CMK (cell line): ENCODE results near the gene SLC25A47.
A peak's percentile ranks its signal among the peaks of the same experiment; 100 is the strongest.

Experiments used
- DNase-seq: peaks from one replicate; pipeline ENCODE4 v3.0.0-alpha.2; 2010; ENCODE audit warnings: low read depth

SLC25A47 gene

DNA sequence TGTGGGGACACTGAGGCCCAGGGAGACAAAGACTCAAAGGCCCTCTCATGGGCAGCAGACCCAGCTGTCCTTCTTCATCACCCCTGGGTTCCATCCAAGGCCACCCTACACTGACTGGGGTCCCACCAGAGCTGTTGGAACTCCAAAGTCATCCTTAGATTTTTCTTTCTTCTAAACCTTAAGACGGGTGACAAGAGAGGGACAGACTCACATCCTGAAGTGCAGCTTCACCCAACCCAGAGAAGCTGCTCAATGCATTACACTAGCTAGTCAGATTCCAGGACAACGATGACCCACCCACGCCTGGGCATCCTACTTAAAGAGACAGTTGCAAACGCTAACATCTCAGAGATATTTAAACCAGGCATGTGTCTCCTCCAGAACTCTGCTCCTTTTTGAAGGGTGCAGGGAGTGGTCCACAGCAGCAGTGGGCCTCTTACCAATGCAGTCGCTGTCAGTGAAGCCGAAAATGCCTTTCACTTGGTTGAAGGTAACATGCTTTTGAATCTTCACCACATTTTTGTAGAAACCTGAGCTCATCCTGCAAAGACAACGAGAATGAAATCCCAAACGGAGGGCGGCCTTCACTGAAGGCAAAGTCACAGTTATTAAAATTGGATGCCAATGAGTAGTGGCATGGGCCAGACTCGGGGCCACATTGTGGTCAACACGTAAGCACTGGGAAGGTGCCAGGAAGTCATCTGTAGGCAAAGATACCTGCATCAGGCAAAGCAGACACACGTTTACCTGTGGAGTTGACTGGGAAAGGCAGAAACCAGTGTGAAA is 23.4 kb downstream of the SLC25A47 start:
- DNase-seq: no peak

DNA sequence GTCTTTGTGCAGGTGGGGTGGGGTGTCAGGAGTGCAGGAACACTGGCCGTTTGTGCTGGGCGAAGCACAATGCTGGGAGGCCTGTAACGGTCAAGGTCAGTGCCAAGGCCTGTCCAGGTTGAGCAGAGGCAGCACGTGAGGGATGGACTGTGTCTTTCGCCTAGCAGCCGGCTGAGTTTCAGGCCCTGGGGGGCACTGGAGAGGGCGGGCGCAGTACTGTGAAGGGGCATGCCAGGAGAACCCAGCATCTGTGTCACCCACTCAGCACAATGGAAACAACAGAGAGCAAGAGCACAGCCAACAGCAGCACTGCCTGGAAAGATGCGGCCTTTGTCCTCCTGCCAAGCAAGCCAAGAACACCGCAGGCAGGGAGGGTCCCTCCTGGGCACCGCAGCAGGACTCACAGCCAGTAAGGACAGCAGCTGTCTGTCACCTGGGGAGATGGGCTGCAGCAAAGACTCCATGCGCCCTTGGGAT is 25.2 kb downstream of the SLC25A47 start:
- DNase-seq: no peak

DNA sequence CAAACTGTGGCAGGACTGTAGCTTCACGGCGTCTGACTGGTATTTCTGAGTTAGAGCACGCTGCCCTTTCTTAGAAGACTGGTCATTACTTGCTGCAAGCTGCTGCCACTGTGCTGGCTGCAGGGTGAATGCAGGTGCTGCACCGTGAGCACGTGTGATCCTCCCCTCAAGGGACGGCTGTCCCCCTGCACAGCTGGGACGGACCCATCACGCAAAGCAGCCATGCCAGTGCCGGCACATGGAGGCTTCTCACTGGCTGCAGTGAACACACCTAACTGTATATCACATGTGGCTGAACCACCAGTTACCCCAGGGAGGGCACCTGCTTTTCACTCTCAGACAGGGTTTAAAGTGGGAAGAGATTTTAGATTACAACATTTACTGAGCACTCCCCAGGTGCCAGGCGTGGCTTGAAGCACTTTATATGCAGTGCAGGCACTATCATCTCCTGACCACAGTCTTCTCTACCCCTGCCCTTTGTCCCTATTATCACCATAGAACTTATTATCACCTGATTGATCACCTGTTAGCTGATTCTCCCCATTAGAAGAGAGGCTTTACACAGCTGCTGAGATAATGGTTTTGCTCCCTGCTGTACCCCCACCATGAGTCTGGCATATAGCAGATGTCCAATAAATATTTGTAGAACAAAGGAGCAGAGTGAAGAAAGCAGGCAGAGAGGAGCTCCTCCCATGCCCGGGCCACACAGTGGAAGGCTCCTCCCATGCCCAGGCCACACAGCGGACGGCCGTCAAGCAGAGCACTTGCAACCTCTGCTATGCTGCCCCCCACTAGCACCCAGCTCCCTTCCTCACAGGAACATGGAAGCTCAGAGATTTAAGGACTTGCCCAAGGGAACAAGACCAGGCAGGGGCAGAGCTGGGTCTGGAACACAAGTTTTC is 25.9 kb downstream of the SLC25A47 start:
- DNase-seq: no peak

DNA sequence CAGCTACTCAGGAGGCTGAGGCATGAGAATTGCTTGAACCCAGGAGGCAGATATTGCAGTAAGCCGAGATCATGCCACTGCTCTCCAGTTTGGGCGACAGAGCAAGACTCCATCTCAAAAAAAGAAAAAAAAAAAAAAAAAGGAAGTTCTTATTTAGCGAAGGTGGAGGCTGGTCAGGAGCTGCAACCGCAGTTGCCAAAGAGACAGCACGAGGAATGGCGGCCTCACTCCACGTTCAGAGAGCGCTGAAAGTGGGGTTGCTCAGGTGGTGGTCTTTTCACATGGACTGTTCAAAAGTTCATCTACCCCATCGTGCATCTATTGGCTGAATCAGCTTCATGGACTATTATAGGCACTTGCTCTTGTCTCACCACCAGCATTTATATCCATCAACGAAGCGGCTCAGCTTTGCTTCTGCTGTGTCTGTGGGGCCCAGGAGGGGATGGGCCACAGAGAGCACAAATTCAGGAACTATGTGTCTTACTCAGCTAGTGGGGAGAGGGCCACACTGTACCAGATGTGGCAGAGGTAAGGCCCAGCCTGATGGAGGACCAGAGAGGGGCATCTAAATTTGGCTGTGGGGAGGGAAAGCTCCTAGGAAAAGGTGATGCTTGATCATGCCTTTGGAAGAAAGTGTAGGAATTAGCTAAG is 27.3 kb downstream of the SLC25A47 start:
- no peak for DNase-seq

DNA sequence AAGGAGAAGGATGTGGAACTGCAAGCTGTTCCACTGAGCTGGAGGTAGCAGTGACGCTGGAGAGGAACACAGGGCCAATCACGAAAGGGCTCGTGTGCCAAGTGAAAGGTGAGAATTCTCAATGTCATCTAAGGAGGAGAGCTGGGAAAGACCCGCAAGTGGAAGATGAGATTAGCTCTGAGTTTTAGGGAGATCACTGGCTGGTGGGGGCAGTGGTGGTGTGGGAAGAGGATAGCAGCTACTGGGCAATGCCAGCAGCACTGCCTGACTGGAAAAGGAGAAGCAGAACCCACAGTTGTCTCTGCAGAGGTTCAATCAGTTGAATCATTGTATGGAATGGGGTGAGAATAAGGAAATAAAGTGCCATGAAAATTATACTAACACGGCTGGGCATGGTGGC is 27.8 kb downstream of the SLC25A47 start:
- no peak for DNase-seq

DNA sequence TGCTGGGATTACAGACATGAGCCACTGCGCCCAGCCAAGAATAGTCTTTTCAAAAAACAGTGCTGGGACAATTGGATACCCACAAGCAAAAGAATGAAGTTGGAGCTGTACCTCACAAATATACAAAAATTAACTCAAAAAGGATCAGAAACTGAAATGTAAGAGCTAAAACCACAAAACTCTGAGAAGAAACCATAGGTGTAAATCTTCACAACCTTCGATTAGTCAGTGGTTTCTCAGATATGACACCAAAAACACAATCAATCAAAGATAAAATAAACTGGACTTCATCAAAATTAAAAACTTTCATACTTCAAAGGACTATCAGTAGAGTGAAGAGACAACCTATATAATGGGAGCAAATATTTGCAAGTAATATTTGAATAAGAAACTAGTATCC is 35.3 kb downstream of the SLC25A47 start:
- no peak for DNase-seq

DNA sequence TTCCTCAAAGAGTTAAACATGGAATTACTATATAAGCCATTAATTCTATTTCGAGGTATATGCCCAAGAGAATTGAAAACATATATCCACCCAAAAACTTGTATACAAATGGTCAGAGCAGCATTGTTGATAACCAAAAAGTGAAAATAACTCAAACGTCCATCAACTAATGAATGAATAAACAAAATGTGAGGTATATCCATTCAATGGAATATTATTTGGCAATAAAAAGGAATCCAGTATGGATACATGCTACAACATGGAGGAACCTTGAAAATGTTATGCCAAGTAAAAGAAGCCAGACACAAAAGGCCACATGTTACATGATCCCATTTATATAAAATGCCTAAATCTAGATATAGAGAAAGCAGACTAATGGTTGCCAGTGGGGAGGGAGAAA is 36.0 kb downstream of the SLC25A47 start:
- no peak for DNase-seq

DNA sequence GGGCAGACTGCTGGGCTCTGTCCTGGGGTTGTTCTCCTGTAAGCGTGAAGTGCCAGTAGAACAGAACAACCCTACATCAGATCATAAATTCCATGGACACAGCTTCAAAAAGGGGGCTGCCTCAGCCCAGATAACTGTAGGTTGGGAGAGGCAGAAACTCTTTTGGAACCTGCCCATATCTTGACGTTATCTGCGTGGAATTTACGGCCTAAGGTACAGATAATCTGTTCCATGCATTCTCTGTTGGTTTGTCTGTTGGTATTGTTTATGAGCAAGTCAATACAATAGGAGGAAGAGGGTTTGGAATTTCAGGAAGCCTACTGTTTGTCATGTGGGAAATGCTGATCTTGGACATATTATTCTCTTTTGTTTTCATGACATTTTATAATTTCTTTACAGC is 36.7 kb downstream of the SLC25A47 start:
- no peak for DNase-seq

DNA sequence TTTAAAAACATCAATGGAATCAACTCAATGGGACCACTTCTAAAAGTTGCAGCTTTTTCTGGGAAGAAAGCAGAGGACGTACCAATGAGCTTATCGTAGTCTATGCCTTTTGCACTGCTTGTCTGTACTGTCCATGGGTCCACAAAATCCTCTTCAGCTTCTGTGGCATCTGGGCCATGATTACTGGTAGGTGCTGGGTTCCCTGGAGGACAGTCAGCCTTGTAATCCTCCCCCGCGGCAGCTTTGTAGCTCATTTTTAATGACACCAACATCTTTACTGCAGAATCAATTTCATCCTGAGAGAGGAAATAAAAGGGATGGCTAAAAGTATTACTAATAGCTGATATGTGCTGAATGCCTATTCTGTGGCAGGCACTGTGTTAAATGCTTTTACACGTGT is 38.5 kb downstream of the SLC25A47 start:
- no peak for DNase-seq

DNA sequence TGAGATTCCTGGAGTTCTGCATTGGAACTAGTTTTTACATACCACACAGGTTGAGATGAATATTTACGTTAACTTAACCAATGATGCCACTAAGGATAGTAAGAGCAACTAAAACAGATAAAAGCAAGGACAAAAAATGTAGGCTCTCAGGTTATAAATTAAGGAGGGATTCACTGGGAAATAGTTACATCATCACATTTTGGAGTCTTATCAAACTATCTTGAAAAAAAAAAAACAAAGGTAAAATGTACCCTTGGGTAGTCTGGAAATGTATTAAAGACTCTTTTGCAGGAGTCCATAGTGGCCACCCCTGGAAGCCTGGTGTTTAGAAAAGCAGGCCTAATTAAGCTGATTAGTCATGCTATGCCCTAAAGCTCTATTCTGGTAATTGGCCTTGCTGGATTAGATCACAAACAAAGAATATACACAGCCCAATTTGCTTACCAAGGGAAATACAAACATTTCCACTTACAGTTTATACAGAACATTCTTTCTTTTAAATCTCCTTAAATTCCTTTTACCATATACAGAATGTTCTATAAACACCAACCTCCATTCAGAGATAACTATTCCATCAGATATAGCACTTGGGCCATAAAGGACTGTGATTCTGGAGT is 39.3 kb downstream of the SLC25A47 start:
- no peak for DNase-seq

DNA sequence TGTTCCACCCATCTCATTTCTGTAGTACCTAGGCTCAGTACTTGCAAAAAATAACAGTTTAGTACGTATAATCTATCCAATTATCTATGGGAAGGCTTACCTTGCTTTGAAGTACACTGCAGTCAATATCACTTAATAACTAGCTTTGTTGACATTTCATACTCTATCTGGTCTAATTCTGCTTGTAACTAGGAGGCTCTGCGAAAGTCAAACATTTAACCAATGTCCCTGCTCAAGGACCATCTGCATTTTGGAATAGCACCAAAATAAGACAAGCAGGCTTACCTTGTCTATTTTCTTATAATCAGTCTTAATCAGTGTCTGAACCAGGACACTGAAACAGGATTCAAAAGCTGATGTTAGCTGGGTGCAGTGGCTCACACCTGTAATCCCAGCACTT is 39.9 kb downstream of the SLC25A47 start:
- no peak for DNase-seq

DNA sequence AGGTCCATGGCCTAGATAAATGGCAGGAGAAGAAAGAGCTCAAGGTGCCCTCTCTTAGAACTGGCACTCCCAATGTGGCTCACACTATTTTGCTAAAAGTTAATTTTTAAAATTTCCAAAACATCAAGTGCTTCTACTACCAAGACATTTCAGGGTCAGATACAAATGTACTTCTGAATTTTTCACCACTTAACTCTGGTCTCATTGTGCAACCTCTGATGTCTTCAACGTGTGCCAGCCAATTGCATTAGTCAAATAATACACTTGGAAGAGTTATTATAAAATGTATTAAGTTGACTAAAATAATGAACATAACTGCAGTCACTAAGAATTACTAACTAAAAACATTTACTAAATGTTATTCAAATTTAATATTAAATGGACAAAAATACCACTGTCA is 41.3 kb downstream of the SLC25A47 start:
- DNase-seq: no peak

DNA sequence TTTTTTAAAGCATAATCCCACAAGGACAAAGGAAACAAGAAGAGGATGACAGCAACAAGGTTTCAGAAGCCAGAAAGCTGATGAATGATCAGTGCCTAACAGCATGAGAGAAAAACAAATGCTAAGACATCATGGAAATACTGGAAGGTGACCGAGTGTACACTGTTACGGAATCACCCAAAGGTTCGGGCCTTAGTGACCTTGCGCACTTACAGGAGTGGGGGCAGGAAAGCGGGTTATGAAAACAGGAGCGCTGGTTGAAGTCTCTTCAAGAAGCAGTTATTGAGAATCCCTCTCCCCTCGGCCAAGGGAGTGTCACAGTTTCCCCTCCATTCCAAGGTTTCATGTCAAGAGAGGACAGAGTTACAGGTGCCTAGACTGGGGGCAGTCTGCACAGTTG is 42.6 kb downstream of the SLC25A47 start:
- no peak for DNase-seq

DNA sequence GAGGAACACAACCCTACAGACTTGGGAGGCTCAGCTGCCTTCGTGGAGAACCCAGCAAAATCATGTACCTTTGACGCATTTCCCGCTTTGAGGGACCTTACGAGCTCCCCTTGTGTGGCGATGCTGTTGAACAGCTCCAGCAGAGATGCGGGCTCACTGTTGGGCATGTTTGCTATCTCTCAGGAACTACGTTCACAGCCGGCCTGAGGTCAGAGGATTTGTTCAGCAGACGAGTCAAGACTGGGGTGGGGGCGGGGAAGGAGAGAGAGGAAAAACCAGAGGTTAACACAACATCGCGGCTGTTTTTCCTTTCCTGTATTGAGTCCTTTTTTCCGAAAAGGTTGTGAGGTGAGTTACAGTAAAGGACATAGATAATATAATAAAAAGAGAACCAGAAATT is 45.9 kb downstream of the SLC25A47 start:
- DNase-seq: no peak

DNA sequence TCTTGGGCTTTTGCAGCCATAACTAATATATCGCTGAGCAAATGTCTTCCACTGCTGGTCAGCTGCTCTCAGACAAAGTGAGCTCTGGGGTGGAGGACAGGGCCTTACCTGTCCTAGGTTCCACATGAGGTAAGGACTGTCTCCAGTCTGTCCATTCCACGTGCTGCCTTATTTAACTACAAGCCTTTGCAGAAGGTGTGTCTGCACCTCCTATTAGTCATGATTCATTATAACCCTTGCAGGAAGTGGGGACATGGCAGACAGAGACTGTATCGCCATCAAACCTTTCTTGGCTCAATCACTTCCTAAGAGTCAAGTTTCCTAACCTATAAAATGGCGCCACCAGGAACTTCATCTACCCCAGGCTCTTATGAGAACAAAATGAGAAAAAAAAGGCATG is 46.9 kb downstream of the SLC25A47 start:
- no peak for DNase-seq

DNA sequence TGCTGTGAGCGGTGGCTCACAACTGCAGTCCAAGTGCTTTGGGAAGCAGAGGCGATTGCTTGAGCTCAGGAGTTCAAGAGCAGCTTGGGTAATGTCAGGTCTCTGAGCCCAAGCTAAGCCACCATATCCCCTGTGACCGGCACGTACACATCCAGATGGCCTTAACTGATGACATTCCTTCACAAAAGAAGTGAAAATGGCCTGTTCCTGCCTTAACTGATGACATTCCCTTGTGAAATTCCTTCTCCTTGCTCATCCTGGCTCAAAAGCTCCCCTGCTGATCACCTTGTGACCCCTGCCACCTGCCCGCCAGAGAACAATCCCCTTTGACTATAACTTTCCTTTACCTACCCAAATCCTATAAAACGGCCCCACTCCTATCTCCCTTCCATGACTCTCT is 48.6 kb downstream of the SLC25A47 start:
- no peak for DNase-seq

DNA sequence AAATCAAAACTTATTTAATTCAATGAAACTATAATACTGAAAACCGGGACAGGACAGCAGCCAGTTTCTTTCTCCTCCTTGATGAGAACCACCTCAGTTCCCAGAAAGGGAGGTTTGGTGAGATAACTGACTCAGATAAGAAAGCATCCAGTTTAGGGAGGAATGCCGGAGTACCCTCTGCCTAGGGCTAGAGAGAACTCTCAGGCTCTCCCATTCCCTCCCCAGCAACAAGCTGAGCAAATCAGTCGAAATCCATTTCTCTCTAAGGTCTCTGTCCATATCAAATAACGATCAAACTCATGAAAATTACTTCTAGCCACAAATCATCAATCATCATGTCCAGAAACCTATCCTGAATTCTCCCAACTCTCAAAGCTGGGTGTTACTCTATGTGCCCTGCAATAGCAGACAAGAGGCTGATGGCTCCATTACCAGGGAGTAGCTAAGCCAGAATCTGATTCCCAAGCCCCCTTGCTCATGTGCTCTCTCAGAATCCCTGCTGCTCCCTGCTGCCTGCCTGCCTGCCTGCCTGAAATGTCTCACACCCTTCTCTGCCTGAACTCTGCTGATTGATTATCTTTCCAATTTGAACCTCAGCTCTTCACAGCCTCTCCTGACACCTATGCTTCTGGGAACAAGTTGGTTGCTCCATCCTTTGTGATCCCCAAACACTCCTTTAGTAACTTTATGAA is 49.4 kb downstream of the SLC25A47 start:
- DNase-seq: no peak

DNA sequence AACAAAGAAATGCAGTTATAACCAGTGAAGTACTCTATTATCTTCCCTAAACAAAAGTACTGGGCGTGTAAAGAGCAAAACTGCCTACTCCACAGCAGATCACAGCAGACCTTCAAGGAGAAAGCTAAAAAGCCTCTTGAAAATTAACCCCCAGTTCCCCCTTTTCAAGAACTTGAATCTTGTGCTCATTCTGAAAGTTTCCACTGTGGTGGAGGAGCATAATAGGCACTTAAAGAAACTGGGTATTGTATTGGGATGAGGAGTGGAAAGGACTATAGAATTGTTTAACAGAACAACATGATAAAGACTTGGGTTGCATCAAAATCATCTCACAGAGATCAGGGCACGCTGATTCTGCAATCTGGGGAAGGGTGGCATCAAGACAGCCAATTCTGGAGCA is 51.1 kb downstream of the SLC25A47 start:
- DNase-seq: no peak

DNA sequence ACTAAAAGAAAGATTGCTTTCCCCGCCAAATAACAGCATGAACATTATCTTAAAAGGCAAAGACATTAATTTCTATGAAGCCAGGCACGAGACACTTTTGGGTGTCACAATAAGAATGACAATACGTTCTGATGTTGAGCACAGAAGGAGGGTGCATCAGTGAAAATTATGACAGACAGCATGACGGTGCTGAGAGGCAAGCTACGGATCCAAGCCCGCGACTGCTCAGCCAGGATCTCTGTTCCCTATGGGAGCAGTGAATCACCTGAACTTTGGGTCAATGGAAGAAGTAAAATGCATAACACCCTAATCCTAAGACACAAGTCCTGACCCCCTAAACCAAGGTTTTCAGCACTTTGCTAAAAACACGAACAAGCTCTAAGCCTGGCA is 51.7 kb downstream of the SLC25A47 start:
- DNase-seq: no peak

DNA sequence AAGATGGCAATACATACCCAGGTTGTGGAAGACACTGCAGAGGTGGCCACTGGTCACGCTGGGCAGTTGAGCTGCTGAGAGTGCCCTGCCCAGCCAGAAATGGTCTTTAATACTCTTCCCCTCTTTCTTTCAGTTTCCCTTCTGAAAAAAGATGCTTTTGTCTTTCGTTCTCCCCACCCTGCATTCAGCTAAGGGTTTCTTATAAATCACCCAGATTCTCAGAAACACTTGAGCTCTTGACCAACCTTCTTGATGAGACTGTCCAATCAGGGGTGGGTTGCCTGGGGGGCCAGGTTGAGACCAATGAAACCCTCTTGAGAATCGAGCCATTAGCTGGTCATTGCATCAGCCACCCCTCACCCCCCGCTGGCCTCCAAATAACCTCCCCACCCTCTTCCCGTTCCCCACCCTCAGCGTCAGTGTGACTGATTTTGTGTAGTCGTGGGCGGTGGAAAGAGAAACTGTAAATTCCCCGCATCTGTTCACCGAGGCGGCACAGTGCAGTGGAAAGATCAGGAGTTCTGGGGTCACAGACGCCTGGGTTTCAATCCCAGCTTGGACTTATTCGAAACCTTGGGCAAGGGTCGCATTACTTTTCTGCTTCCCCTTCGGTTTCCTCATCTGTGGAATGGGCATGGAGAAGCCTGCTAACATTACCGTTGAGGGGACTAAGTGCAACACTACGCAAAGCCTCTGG is 52.3 kb downstream of the SLC25A47 start:
- DNase-seq: peak; percentile 77
